Stimulated activated CD8-positive, alpha-beta memory T cell treated with anti-CD3 and anti-CD28 coated beads, Interleukin-7, amount 100 ng/mL, for 48 hours (primary cell): ENCODE measurements around the gene MYG1.

ENCODE experiments used
- DNase-seq, 2 donors: peaks; one replicate each; pipeline ENCODE4 v3.0.0-alpha.2; 2020; ENCODE audit warnings: low read depth in 1 of 2; ENCODE audit errors: extremely low read depth in 1 of 2

The MYG1 gene

DNA sequence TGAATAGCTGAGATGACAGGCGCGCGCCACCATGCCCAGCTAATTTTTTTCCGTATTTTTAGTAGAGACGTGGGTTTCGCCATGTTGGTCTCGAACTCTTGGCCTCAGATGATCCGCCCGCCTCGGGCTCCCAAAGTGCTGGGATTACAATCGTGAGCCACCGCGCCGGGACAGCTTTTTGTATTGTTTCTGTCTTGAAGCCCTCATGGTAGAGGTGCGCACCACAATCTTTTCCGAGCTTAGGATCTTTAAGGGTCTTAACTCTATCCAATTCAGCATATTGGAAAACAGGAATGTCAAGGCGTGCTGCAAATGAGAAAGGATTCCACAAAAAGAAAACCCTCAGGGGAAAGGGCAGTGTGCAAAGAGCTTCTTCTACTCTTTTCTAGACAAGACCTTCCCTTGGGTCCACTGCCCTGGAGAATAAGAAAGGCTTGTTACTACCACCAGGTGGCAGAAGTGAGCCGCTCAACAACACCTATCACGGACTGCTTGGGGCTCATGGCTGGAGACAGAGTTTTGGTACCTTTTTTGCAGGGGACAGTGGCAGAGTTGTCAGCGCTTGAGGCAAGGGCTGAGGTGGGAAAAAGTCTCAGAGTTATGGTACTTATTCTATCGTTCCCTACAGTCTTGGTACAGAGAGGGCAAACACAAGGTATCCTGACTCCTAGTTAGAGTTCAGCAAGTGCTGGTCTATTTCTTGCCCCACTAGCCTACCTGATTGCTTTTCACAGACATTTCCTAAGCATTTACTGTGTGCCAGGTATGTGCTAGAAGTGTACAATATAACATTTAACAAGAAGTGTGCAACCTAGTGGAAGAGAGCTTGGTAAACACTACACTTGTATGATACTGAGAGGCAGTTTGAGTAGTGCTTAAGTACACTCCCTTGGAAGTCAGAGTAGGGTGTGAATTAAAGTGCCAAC is 53.1 kb downstream of the MYG1 start:
- peak; percentile 54 to 67 for DNase-seq

DNA sequence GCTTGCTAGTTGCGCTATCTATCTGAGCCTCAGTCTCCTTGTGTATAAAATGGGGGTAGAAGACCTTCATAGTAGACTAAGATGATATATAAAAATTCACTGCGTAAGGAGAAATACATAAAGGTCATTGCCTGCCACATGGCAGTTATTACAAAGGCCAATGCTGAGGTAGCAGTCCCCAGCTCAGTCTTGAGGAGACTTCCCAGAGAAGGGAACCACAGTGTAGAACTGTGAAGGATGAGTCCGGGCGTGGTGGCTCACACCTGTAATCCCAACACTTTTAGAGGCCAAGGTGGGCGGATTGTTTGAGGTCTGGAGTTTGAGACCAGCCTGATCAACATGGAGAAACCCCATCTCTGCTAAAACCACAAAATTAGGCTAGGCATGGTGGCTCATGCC is 53.8 kb downstream of the MYG1 start:
- no peak for DNase-seq

DNA sequence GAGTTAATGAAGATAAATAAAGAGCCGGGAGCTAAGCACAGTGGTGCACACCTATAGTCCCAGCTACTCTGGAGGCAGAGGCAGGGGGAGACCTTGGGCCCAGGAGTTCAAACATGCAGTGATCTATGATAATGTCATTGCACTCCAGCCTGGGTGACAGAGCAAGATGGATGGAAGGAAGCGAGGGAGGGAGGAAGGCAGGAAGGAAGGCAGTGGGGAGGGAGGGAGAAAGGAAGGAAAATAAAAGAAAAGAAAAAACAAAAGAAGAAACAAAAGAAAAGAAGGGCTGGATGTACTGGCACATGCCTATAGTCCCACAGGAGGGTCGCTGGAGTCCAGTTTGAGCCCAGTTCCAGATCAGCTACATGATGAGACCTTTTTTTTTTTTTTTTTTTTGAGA is 55.6 kb downstream of the MYG1 start:
- no peak for DNase-seq
